HepG2 (cell line): ENCODE data around the gene PFKFB4. TPM values are rescaled to one million over a fixed set of nuclear protein-coding genes. Genes with fewer than 3 reads are reported as not detected.
A peak's percentile ranks its signal among the peaks of the same experiment; 100 is the strongest.

ENCODE experiments used
- CENPX ChIP-seq: sonication (generic); formaldehyde crosslinking; IDR thresholded peaks from 2 replicates; pipeline ENCODE4 v1.9.0; 2021; ENCODE audit warnings: mild to moderate bottlenecking, missing genetic modification reagents, moderate library complexity
- ETV5 ChIP-seq: IDR thresholded peaks from 2 replicates; pipeline ENCODE4 v1.6.1; 2018; ENCODE audit warnings: missing biosample characterization, missing genetic modification reagents, inconsistent platforms, borderline replicate concordance
- HNRNPUL1 ChIP-seq: fragments of 200-400 bp; formaldehyde crosslinking; IDR thresholded peaks from 2 replicates; pipeline ENCODE4 v1.6.1; 2017; ENCODE audit warnings: low read depth, mild to moderate bottlenecking, low read length, moderate library complexity
- IRF9 ChIP-seq: sonication (generic); formaldehyde crosslinking; IDR thresholded peaks from 2 replicates; pipeline ENCODE4 v1.8.0; 2022; ENCODE audit warnings: missing genetic modification reagents, mild to moderate bottlenecking, borderline replicate concordance
- MAFK ChIP-seq, 2 experiments: IDR thresholded peaks in 1 of 2; conservative IDR thresholded peaks in 1 of 2; 2 replicates each; pipeline ENCODE4 v1.6.1; 2011; ENCODE audit warnings: improper control_type of control experiment in 2 of 2, low read length in 2 of 2
- NKX3-1 ChIP-seq: sonication (generic); formaldehyde crosslinking; IDR thresholded peaks from 2 replicates; pipeline ENCODE4 v1.5.0; 2020; ENCODE audit warnings: missing genetic modification reagents
- PHB2 ChIP-seq: fragments of 450-650 bp; IDR thresholded peaks from 2 replicates; pipeline ENCODE4 v1.6.1; 2018; ENCODE audit not compliant: partially characterized antibody
- SOX13 ChIP-seq, 3 experiments: fragments of 450-650 bp in 1 of 3; sonication (generic) in 1 of 3; formaldehyde crosslinking in 1 of 3; IDR thresholded peaks in 2 of 3; conservative IDR thresholded peaks in 1 of 3; 2 replicates each; pipeline versions ENCODE4 v1.5.0 to v1.6.1; 2016 to 2020; ENCODE audit warnings: antibody characterized with exemption in 1 of 3, mild to moderate bottlenecking in 1 of 3, missing compliant biosample characterization in 1 of 3, missing genetic modification reagents in 1 of 3, moderate library complexity in 1 of 3
- SP2 ChIP-seq: sonication (generic); formaldehyde crosslinking; IDR thresholded peaks from 2 replicates; pipeline ENCODE4 v1.5.1; 2020; ENCODE audit warnings: mild to moderate bottlenecking, missing genetic modification reagents
- TBP ChIP-seq: sonication (generic); formaldehyde crosslinking; IDR thresholded peaks from 2 replicates; pipeline ENCODE4 v1.5.0; 2020; ENCODE audit warnings: missing genetic modification reagents
- TEAD3 ChIP-seq: optimal IDR thresholded peaks from 2 replicates; pipeline ENCODE3; 2016; ENCODE audit warnings: borderline replicate concordance
- TFDP1 ChIP-seq: IDR thresholded peaks from 2 replicates; pipeline ENCODE4 v1.6.1; 2016; ENCODE audit warnings: missing compliant biosample characterization, missing genetic modification reagents, borderline replicate concordance
- U2AF2 ChIP-seq: fragments of 200-400 bp; formaldehyde crosslinking; IDR thresholded peaks from 2 replicates; pipeline ENCODE4 v1.6.1; 2017; ENCODE audit warnings: low read depth, mild to moderate bottlenecking, low read length
- ZBTB21 ChIP-seq: sonication (generic); formaldehyde crosslinking; IDR thresholded peaks from 2 replicates; pipeline ENCODE4 v1.4.0; 2020; ENCODE audit warnings: missing genetic modification reagents
- ZBTB38 ChIP-seq: sonication (generic); formaldehyde crosslinking; IDR thresholded peaks from 2 replicates; pipeline ENCODE4 v1.5.1; 2020; ENCODE audit warnings: mild to moderate bottlenecking, missing genetic modification reagents
- ZBTB7B ChIP-seq: sonication (generic); formaldehyde crosslinking; IDR thresholded peaks from 2 replicates; pipeline ENCODE4 v1.4.0; 2020; ENCODE audit warnings: missing genetic modification reagents
- ZFP36L2 ChIP-seq: sonication (generic); formaldehyde crosslinking; IDR thresholded peaks from 2 replicates; pipeline ENCODE4 v1.4.0; 2020; ENCODE audit warnings: missing genetic modification reagents
- ZNF232 ChIP-seq: sonication (generic); formaldehyde crosslinking; IDR thresholded peaks from 2 replicates; pipeline ENCODE4 v1.4.0; 2020; ENCODE audit warnings: missing genetic modification reagents, borderline replicate concordance
- ZNF235 ChIP-seq: sonication (generic); formaldehyde crosslinking; IDR thresholded peaks from 2 replicates; pipeline ENCODE4 v1.8.1; 2023; ENCODE audit warnings: mild to moderate bottlenecking, missing genetic modification reagents, borderline replicate concordance
- ZNF414 ChIP-seq: sonication (generic); formaldehyde crosslinking; IDR thresholded peaks from 2 replicates; pipeline ENCODE4 v1.5.0; 2020; ENCODE audit warnings: missing genetic modification reagents
- ZNF570 ChIP-seq: sonication (generic); formaldehyde crosslinking; IDR thresholded peaks from 2 replicates; pipeline ENCODE4 v1.4.0; 2020; ENCODE audit warnings: mild to moderate bottlenecking, missing genetic modification reagents, borderline replicate concordance
- ZNF597 ChIP-seq: sonication (generic); formaldehyde crosslinking; IDR thresholded peaks from 2 replicates; pipeline ENCODE4 v1.5.0; 2020; ENCODE audit warnings: missing genetic modification reagents
- ZNF766 ChIP-seq: sonication (generic); formaldehyde crosslinking; IDR thresholded peaks from 2 replicates; pipeline ENCODE4 v1.5.0; 2020; ENCODE audit warnings: missing genetic modification reagents, borderline replicate concordance
- ZNF777 ChIP-seq: sonication (generic); formaldehyde crosslinking; IDR thresholded peaks from 2 replicates; pipeline ENCODE4 v1.4.0; 2020; ENCODE audit warnings: missing genetic modification reagents
- ZNF782 ChIP-seq: sonication (generic); formaldehyde crosslinking; IDR thresholded peaks from 2 replicates; pipeline ENCODE4 v1.4.0; 2020; ENCODE audit warnings: missing genetic modification reagents, mild to moderate bottlenecking, borderline replicate concordance
- ZNF850 ChIP-seq: sonication (generic); formaldehyde crosslinking; conservative IDR thresholded peaks from 2 replicates; pipeline ENCODE4 v1.9.0; 2021; ENCODE audit warnings: mild to moderate bottlenecking, missing genetic modification reagents
- polyA plus RNA-seq, 8 experiments: library from polyadenylated mRNA; depleted of rRNA in 3 of 8; stranded (reverse) in 7 of 8; unstranded in 1 of 8; fragments of >200 nt; fragmentation: Illumina TruSeq in 4 of 8; extraction: Trizol in 4 of 8; gene quantifications; 2 replicates each; pipeline versions ENCODE4 v1.2.1 to v1.2.3, GENCODE V29; 2011 to 2016; ENCODE audit warnings: low read depth in 4 of 8, missing spikeins in 1 of 8, mixed read lengths in 1 of 8; ENCODE audit not compliant: insufficient read depth in 1 of 8
- total RNA-seq, 5 experiments: library from RNA; depleted of rRNA; stranded (reverse); fragments of >200 nt; fragmentation: Illumina TruSeq; extraction: Trizol; gene quantifications; 2 replicates each; pipeline ENCODE4 v1.2.3, GENCODE V29; 2016; ENCODE audit warnings: low read depth in 1 of 5

PFKFB4 gene
- total and polyA plus RNA-seq, 2 of the 13 experiments (the other 11 are each of a cell fraction or from before 2014, with no cell fraction given): 7.1 to 103 TPM

GRCh38 chr3:48556796-48557626 is at the start of gene PFKFB4 (continued):
- 0 out of 2 replicates have a peak, but pooled peaks have one; percentile 29 for TF ChIP-seq ZBTB21
- TF ChIP-seq ETV5 (CRISPR knock-in tag): peak; percentile 90; the same call in 1 of the 2 replicates
- no peak for TF ChIP-seq ZNF597 (CRISPR knock-in tag)
- no peak for TF ChIP-seq ZNF414 (CRISPR knock-in tag)
- TF ChIP-seq SP2 (CRISPR knock-in tag): peak; percentile 56; the same call in 1 of the 2 replicates
- TF ChIP-seq ZNF235: 0 out of 2 replicates have a peak, but pooled peaks have one; percentile 1
- peak; percentile 20; the same call in 1 of the 2 replicates for TF ChIP-seq SOX13 (IDR thresholded peaks at IDR 0.05)
- TF ChIP-seq SOX13 (CRISPR knock-in tag; conservative IDR thresholded peaks at IDR 0.05 in 1 of 2, IDR thresholded peaks at IDR 0.05 in 1 of 2): peak in 1 of 2 experiments; percentile 72; a peak in 2 of 4 replicates
- TF ChIP-seq HNRNPUL1: no peak
- peak; percentile 95 for TF ChIP-seq ZBTB7B (CRISPR knock-in tag)
- TF ChIP-seq ZNF232 (CRISPR knock-in tag): peak; percentile 69; the same call in 1 of the 2 replicates
- 0 out of 2 replicates have a peak, but pooled peaks have one; percentile 25 for TF ChIP-seq ZNF777
- no peak for TF ChIP-seq ZNF782 (CRISPR knock-in tag)
- no peak for TF ChIP-seq MAFK (conservative IDR thresholded peaks at IDR 0.05 in 1 of 2, IDR thresholded peaks at IDR 0.05 in 1 of 2; ENCODE audit: low read length in 2 of 2)
- no peak for TF ChIP-seq PHB2
- no peak for TF ChIP-seq IRF9
- TF ChIP-seq ZNF570 (CRISPR knock-in tag): no peak
- peak; percentile 88 for TF ChIP-seq TEAD3 (CRISPR knock-in tag)
- TF ChIP-seq ZBTB38: peak; percentile 40; the same call in 1 of the 2 replicates
- 0 out of 2 replicates have a peak, but pooled peaks have one; percentile 21 for TF ChIP-seq TBP (CRISPR knock-in tag)
- TF ChIP-seq ZFP36L2 (CRISPR knock-in tag): no peak
- TF ChIP-seq ZNF766 (CRISPR knock-in tag): 0 out of 2 replicates have a peak, but pooled peaks have one; percentile 32
- TF ChIP-seq ZNF850 (CRISPR knock-in tag): no peak
- peak; percentile 75 for TF ChIP-seq TFDP1 (CRISPR knock-in tag)
- no peak for TF ChIP-seq NKX3-1 (CRISPR knock-in tag)
- TF ChIP-seq CENPX (CRISPR knock-in tag): no peak
- 0 out of 2 replicates have a peak, but pooled peaks have one; percentile 54 for TF ChIP-seq U2AF2
